Colonic mucosa (tissue), 4 donors: ENCODE data around the gene NPPB. TPM values are rescaled to one million over a fixed set of nuclear protein-coding genes. Genes with fewer than 3 reads are reported as not detected.

ENCODE experiments used
- DNase-seq: peaks from one replicate; pipeline ENCODE4 v3.0.0-alpha.2; 2020
- H3K27ac ChIP-seq: fragments of 200-600 bp; one replicate; pipeline ENCODE4 v1.8.0; 2021
- H3K27me3 ChIP-seq: fragments of 200-600 bp; one replicate; pipeline ENCODE4 v1.8.0; 2021
- H3K36me3 ChIP-seq: fragments of 200-600 bp; one replicate; pipeline ENCODE4 v1.8.0; 2021
- H3K4me1 ChIP-seq: fragments of 200-600 bp; one replicate; pipeline ENCODE4 v1.8.0; 2021; ENCODE audit warnings: mild to moderate bottlenecking
- H3K4me3 ChIP-seq: fragments of 200-600 bp; one replicate; pipeline ENCODE4 v1.8.0; 2021
- H3K9ac ChIP-seq, 2 donors: one replicate each; pipeline ENCODE4 v1.7.0; 2013; ENCODE audit warnings: control low read depth in 2 of 2, low read depth in 2 of 2, low read length in 2 of 2
- H3K9me3 ChIP-seq: fragments of 200-600 bp; one replicate; pipeline ENCODE4 v1.8.0; 2021
- intact Hi-C: fragments of 100-400 bp; cut with DNase I; formaldehyde crosslinking; loops from one replicate; pipeline ENCODE4 v1.14.1; 2022
- total RNA-seq, 2 donors: library from RNA; stranded (reverse); fragmentation: NEBNext Ultra II Directional in 1 of 2; extraction: Animal tissue kit (Norgen Biotek cat#: 25700) in 1 of 2; gene quantifications; one replicate each; pipeline ENCODE4 v1.2.1, GENCODE V29; 2021
- TF ChIP-seq, protein P1 (sequence below): fragments of 200-600 bp; IDR thresholded peaks from one replicate; pipeline ENCODE4 v1.8.0; 2022; ENCODE audit warnings: antibody characterized with exemption, mild to moderate bottlenecking
- donor health status: healthy.
- donor health status: DM: no; HTN: no; CAD: no.
- donor health status: DM: no; HTN: no; CAD: no.

NPPB gene
- total RNA-seq, 2 donors from 2014 or later, result not detected

DNA sequence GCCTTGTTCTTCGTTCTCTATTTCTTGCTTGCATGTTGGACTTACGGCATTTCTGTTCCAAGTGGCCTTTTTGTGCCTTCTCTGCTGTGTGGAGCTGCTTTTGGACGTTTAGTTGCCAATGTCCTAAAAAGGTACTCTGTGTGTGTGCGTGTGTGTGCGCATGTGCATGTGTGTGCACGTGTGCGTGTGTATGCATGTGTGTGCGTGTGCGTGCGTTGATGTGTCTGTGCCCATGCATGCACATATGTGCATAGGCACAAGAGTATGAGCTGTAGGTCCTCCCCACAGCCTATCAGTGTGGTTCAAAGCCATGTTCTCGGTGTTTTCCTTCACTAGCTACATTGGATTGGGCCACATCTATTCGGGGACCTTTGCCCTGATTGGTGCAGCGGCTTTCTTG, 24.8 kb downstream of the NPPB start:
- Histone ChIP-seq H3K27me3 (no peaks in the 10 kb centered on the region), H3K9ac (no peak overlapping the region), H3K4me3 (no peak overlapping the region), H3K9me3 (no peaks in the 10 kb centered on the region), H3K4me1 (no peaks in the 10 kb centered on the region), H3K27ac (no peak overlapping the region), H3K36me3 (peaks cover 21% of the 10 kb centered on the region)
- TF ChIP-seq, protein P1, sequence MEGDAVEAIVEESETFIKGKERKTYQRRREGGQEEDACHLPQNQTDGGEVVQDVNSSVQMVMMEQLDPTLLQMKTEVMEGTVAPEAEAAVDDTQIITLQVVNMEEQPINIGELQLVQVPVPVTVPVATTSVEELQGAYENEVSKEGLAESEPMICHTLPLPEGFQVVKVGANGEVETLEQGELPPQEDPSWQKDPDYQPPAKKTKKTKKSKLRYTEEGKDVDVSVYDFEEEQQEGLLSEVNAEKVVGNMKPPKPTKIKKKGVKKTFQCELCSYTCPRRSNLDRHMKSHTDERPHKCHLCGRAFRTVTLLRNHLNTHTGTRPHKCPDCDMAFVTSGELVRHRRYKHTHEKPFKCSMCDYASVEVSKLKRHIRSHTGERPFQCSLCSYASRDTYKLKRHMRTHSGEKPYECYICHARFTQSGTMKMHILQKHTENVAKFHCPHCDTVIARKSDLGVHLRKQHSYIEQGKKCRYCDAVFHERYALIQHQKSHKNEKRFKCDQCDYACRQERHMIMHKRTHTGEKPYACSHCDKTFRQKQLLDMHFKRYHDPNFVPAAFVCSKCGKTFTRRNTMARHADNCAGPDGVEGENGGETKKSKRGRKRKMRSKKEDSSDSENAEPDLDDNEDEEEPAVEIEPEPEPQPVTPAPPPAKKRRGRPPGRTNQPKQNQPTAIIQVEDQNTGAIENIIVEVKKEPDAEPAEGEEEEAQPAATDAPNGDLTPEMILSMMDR, result no peak
- no peak for DNase-seq
- intact Hi-C loops, result no loop called here

DNA sequence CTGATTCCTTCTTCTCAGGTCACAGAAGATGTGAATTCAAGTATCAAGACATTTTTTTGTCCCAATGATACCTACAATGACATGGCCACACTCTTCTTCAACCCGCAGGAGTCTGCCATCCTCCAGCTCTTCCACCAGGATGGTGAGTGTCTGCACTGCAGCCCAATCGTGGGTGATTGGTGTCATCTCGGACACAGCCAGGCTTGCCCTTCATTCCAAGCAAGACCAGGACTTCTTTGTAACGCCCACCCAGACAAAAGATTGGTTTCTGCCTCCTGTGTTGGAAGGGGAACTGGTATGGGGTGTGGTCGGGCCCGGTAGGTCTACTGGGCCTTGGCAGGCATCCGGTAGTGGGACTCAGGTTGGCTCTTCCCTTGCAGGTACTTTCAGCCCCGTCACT, 25.2 kb downstream of the NPPB start:
- Histone ChIP-seq H3K4me1 (no peaks in the 10 kb centered on the region), H3K36me3 (peaks cover 21% of the 10 kb centered on the region), H3K4me3 (no peak overlapping the region), H3K27me3 (no peaks in the 10 kb centered on the region), H3K9ac (no peak overlapping the region), H3K27ac (no peak overlapping the region), H3K9me3 (no peaks in the 10 kb centered on the region)
- TF ChIP-seq, protein P1, result no peak
- no peak for DNase-seq
- intact Hi-C loops, result no loop called here

DNA sequence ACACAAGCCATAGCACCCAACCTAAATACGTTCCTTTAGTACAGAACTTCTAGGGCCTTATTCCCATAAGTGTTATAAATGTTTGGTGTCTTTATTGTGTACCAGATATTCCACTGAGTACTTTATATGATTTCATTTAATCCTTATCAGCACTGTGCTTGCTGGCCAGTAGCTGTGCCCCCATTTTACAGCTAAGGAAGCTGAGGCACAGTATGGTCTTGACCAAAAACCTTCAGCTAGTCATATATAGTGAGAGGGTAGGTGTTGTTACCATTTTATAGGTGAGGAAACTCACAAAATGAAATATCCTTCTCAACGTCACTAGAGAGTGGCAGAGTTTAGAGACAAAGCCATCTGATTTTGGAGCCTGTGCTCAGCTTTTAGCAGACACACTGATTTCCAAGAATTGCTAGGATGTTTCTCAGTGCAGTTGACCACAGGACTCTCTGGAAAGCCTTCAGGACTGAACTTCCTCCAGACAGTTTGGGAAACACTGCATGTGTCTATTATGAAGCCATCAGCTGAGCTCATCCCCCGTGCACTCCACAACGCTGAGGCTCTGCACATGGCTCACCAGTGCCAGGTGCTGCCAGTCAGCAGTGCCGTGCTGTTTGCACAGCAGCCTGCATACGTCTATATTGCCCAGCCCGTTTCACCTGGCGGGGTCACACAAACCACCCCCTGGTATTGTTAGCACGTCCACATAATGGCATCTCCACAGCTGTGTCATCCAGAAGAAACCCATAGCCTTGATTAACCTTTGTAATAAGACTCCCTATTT, 26.6 kb downstream of the NPPB start:
- H3K36me3 ChIP-seq, result peaks cover 20% of the 10 kb centered on the region
- H3K27ac ChIP-seq, result no peak overlapping the region
- no peaks in the 10 kb centered on the region for H3K27me3 ChIP-seq
- no peaks in the 10 kb centered on the region for H3K9me3 ChIP-seq
- no peak overlapping the region for H3K9ac ChIP-seq
- no peaks in the 10 kb centered on the region for H3K4me1 ChIP-seq
- intact Hi-C loops, result no loop called here
- TF ChIP-seq, protein P1, result no peak
- no peak overlapping the region for H3K4me3 ChIP-seq
- no peak for DNase-seq

DNA sequence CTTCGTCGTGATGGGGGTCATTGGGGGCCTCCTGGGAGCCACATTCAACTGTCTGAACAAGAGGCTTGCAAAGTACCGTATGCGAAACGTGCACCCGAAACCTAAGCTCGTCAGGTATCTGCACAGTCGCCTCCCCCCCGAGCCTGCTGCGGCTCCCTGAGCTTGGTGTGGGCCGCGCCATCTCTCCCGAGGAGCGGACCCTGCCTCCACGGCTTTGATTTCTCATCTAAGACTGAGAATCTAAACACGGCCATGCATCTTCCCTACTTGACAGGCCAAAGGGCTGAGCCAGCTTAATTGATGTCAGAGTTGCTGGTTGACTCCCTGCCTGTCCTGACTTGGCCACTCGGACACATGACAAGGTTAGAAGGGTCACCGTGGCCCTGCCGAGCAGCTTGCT, 30.2 kb downstream of the NPPB start:
- Histone ChIP-seq H3K36me3 (peaks cover 4% of the 10 kb centered on the region), H3K27ac (no peak overlapping the region), H3K9ac (no peak overlapping the region), H3K4me1 (no peaks in the 10 kb centered on the region), H3K27me3 (no peaks in the 10 kb centered on the region), H3K4me3 (no peak overlapping the region), H3K9me3 (no peaks in the 10 kb centered on the region)
- DNase-seq, result no peak
- intact Hi-C loops, result no loop called here
- TF ChIP-seq, protein P1, result no peak

DNA sequence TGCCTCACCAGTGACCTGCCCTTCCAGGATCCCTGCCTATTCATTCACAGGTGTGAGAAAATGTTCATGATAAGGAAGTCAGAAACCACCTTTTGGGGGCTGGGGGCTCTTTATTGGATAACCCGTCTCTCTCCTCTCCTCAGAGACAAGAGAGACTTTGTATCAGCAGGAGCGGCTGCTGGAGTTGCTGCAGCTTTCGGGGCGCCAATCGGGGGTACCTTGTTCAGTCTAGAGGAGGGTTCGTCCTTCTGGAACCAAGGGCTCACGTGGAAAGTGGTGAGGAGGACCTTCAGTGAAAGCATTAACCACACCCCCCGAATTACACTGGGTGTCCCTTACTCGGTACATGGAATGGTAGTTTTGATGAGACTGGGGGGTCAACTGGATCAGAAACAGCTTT, 31.8 kb downstream of the NPPB start:
- Histone ChIP-seq H3K9me3 (no peaks in the 10 kb centered on the region), H3K27me3 (no peaks in the 10 kb centered on the region), H3K4me3 (no peak overlapping the region), H3K9ac (no peak overlapping the region), H3K4me1 (no peaks in the 10 kb centered on the region), H3K27ac (no peak overlapping the region), H3K36me3 (peaks cover 4% of the 10 kb centered on the region)
- DNase-seq, result no peak
- TF ChIP-seq, protein P1, result no peak
- intact Hi-C loops, result no loop called here
